PC-3 (cell line): ENCODE measurements around the gene ZNF669.

Experiments used
- CTCF ChIP-seq: fragments of 300-600 bp; sonication (generic); conservative IDR thresholded peaks from 2 replicates; pipeline ENCODE4 v1.5.1; 2017; ENCODE audit warnings: antibody characterized with exemption, low read depth, mild to moderate bottlenecking, low read length
- EZH2 ChIP-seq: fragments of 300-600 bp; sonication (generic); IDR thresholded peaks from one replicate; pipeline ENCODE4 v1.6.1; 2017; ENCODE audit warnings: antibody characterized with exemption, mild to moderate bottlenecking, low read length; ENCODE audit not compliant: unreplicated experiment
- EZH2phosphoT487 ChIP-seq: fragments of 300-600 bp; sonication (generic); IDR thresholded peaks from 2 replicates; pipeline ENCODE4 v1.6.1; 2018; ENCODE audit warnings: mild to moderate bottlenecking, antibody characterized with exemption, low read length, borderline replicate concordance

GRCh38 chr1:247064304-247064703 lies 39.9 kb downstream of the ZNF669 start:
- TF ChIP-seq CTCF (no peak), EZH2 (no peak), EZH2phosphoT487 (no peak)
